NOMO-1 treated with DMSO at 0.1 percent for 48 hours (cell line): ENCODE data around the gene VPS41.

Experiments used
- DNase-seq: peaks from one replicate; lab custom pipeline; 2025; ENCODE audit not compliant: unreplicated experiment; lab: John Stamatoyannopoulos, UW

The VPS41 gene

GRCh38 chr7:38736138-38736537 lies 172.9 kb downstream of the VPS41 start:
- DNase-seq: no peak

- DNase-seq: no peak
Observed at GRCh38 chr7:38731215-38731614, 177.8 kb downstream of the VPS41 start.

GRCh38 chr7:38728145-38728544 lies 180.8 kb downstream of the VPS41 start:
- no peak for DNase-seq

GRCh38 chr7:38727184-38727940 lies 181.6 kb downstream of the VPS41 start:
- DNase-seq: no peak

GRCh38 chr7:38723327-38723726 lies 185.7 kb downstream of the VPS41 start:
- DNase-seq: no peak

- no peak for DNase-seq
Observed at GRCh38 chr7:38716397-38716796, 192.6 kb downstream of the VPS41 start.

- DNase-seq: no peak
Observed at GRCh38 chr7:38709123-38709522, 199.9 kb downstream of the VPS41 start.

- DNase-seq: no peak
Observed at GRCh38 chr7:38704751-38705150, 204.2 kb downstream of the VPS41 start.

- no peak for DNase-seq
Observed at GRCh38 chr7:38704041-38704547, 204.9 kb downstream of the VPS41 start.

GRCh38 chr7:38703093-38703492 lies 205.9 kb downstream of the VPS41 start:
- no peak for DNase-seq

- no peak for DNase-seq
Observed at GRCh38 chr7:38702002-38702535, 206.9 kb downstream of the VPS41 start.

- DNase-seq: no peak
Observed at GRCh38 chr7:38700116-38700515, 208.9 kb downstream of the VPS41 start.

- DNase-seq: no peak
Observed at GRCh38 chr7:38699471-38699870, 209.5 kb downstream of the VPS41 start.

GRCh38 chr7:38694326-38694725 lies 214.7 kb downstream of the VPS41 start:
- no peak for DNase-seq

- no peak for DNase-seq
Observed at GRCh38 chr7:38686888-38687287, 222.1 kb downstream of the VPS41 start.

- DNase-seq: no peak
Observed at GRCh38 chr7:38685851-38686250, 223.1 kb downstream of the VPS41 start.

- DNase-seq: no peak
Observed at GRCh38 chr7:38682606-38683005, 226.4 kb downstream of the VPS41 start.

- no peak for DNase-seq
Observed at GRCh38 chr7:38681882-38682281, 227.1 kb downstream of the VPS41 start.

- no peak for DNase-seq
Observed at GRCh38 chr7:38679419-38679818, 229.6 kb downstream of the VPS41 start.

GRCh38 chr7:38678698-38679054 lies 230.3 kb downstream of the VPS41 start:
- DNase-seq: no peak

- DNase-seq: no peak
Observed at GRCh38 chr7:38677981-38678697, 230.9 kb downstream of the VPS41 start.

GRCh38 chr7:38675494-38676106 lies 233.4 kb downstream of the VPS41 start:
- no peak for DNase-seq
